ENCODE results near the gene CCDC34. TPM values are rescaled to one million over a fixed set of nuclear protein-coding genes. Genes with fewer than 3 reads are reported as not detected.

CCDC34 gene
- total RNA-seq, 1 experiment from 2014 or later = 18.7 TPM

GRCh38 chr11:27404427-27404826, 41.4 kb upstream of the CCDC34 start:
- BruUV-seq (replicated peaks) = no TSS peak

More at GRCh38 chr11:27404427-27404826, 41.4 kb upstream of the CCDC34 start:
- Histone ChIP-seq H3K27me3 (ENCODE audit: insufficient read depth, low read length) (no peaks in the 10 kb centered on the region), H3K36me3 (ENCODE audit: control insufficient read depth in 1 of 2, insufficient read depth in 2 of 2, low read length in 2 of 2) (no peaks in the 10 kb centered on the region), H2AFZ (ENCODE audit: low read depth, low read length, poor library complexity, severe bottlenecking) (no peak overlapping the region), H4K20me1 (ENCODE audit: insufficient read depth) (no peaks in the 10 kb centered on the region), H3K9ac (ENCODE audit: low read length) (no peak overlapping the region), H3K4me3 (replicated peaks in 1 of 2; ENCODE audit: low read depth in 1 of 2, low read length in 2 of 2) (no peak overlapping the region), H3K4me1 (ENCODE audit: control insufficient read depth in 1 of 2, insufficient read depth in 2 of 2, low read length in 2 of 2) (no peaks in the 10 kb centered on the region), H3K4me2 (ENCODE audit: low read length) (no peak overlapping the region), H3K27ac (ENCODE audit: low read depth, low read length) (no peak overlapping the region), H3K9me3 (ENCODE audit: control insufficient read depth in 1 of 2, insufficient read depth in 1 of 2, low read depth in 1 of 2, low read length in 2 of 2) (no peaks in the 10 kb centered on the region), H3K9me2 (ENCODE audit: insufficient read depth) (no peaks in the 10 kb centered on the region), H3K79me2 (ENCODE audit: insufficient read depth, low read length) (no peaks in the 10 kb centered on the region)
- no peak for ATAC-seq
- CTCF ChIA-PET = no interaction called here
- POLR2A ChIA-PET = no interaction called here
- RAD21 ChIA-PET (ENCODE audit: low non-redundant PET in 1 of 2, low total read pairs in 2 of 2, uncharacterized antibody in 2 of 2, unreplicated experiment in 2 of 2) = no interaction called here
- intact Hi-C loops (cut with micrococcal nuclease) = no loop called here
- TF ChIP-seq EGR1 (IDR thresholded peaks at IDR 0.05; ENCODE audit: low read depth) (no peak), EZH2phosphoT487 (IDR thresholded peaks at IDR 0.05; ENCODE audit: borderline replicate concordance) (no peak), MAX (IDR thresholded peaks at IDR 0.05) (no peak), SIN3A (IDR thresholded peaks at IDR 0.05; ENCODE audit: low read depth) (no peak), JUND (IDR thresholded peaks at IDR 0.05) (no peak), ZBTB33 (IDR thresholded peaks at IDR 0.05; ENCODE audit: extremely low read depth, insufficient replicate concordance, low read length) (no peak), RAD21 (IDR thresholded peaks at IDR 0.05; ENCODE audit: low read depth) (no peak), ZNF274 (IDR thresholded peaks at IDR 0.05; ENCODE audit: low read depth, low read length) (no peak), POLR2AphosphoS5 (IDR thresholded peaks at IDR 0.05; ENCODE audit: low read depth, low read length) (no peak), SRF (IDR thresholded peaks at IDR 0.05; ENCODE audit: low read depth) (no peak), POLR2A (IDR thresholded peaks at IDR 0.05; ENCODE audit: borderline replicate concordance, extremely low read depth, insufficient read depth, insufficient read length) (no peak), ELF1 (IDR thresholded peaks at IDR 0.05; ENCODE audit: borderline replicate concordance, low read depth) (no peak), EZH2 (IDR thresholded peaks at IDR 0.05) (no peak), CTCF (IDR thresholded peaks at IDR 0.05 in 2 of 3, conservative IDR thresholded peaks at IDR 0.05 in 1 of 3; ENCODE audit: borderline replicate concordance in 1 of 3, insufficient read depth in 1 of 3, low read depth in 2 of 3, low read length in 2 of 3) (no peak), ATF3 (IDR thresholded peaks at IDR 0.05) (no peak), CEBPB (IDR thresholded peaks at IDR 0.05; ENCODE audit: low read depth) (no peak), YY1 (IDR thresholded peaks at IDR 0.05; ENCODE audit: extremely low read depth, insufficient replicate concordance, low read depth, low read length) (no peak), TCF7L2 (IDR thresholded peaks at IDR 0.05; ENCODE audit: borderline replicate concordance, extremely low read depth, insufficient read depth, insufficient read length) (no peak)
- DNase-seq (ENCODE audit: low read depth, low spot score) = no peak

All from HCT116 (cell line).